Measurements from ENCODE around the gene CUBN. TPM values are rescaled to one million over a fixed set of nuclear protein-coding genes. Genes with fewer than 3 reads are reported as not detected.

Gene CUBN
- total RNA-seq, 1 donor from 2014 or later, result 0.32 TPM

GRCh38 chr10:17028798-17029197, 100.8 kb downstream of the CUBN start:
- no peak overlapping the region for H3K27ac Mint-ChIP-seq (ENCODE audit: unreplicated experiment)
- peaks cover 5% of the 10 kb centered on the region for H3K4me1 Mint-ChIP-seq (ENCODE audit: low read depth, unreplicated experiment)
- H3K9me3 Mint-ChIP-seq (ENCODE audit: unreplicated experiment), result no peaks in the 10 kb centered on the region
- TF ChIP-seq, protein P1, sequence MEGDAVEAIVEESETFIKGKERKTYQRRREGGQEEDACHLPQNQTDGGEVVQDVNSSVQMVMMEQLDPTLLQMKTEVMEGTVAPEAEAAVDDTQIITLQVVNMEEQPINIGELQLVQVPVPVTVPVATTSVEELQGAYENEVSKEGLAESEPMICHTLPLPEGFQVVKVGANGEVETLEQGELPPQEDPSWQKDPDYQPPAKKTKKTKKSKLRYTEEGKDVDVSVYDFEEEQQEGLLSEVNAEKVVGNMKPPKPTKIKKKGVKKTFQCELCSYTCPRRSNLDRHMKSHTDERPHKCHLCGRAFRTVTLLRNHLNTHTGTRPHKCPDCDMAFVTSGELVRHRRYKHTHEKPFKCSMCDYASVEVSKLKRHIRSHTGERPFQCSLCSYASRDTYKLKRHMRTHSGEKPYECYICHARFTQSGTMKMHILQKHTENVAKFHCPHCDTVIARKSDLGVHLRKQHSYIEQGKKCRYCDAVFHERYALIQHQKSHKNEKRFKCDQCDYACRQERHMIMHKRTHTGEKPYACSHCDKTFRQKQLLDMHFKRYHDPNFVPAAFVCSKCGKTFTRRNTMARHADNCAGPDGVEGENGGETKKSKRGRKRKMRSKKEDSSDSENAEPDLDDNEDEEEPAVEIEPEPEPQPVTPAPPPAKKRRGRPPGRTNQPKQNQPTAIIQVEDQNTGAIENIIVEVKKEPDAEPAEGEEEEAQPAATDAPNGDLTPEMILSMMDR (IDR thresholded peaks at IDR 0.05; ENCODE audit: partially characterized antibody, unreplicated experiment), result no peak
- H3K27me3 Mint-ChIP-seq (ENCODE audit: unreplicated experiment), result no peaks in the 10 kb centered on the region
- no peaks in the 10 kb centered on the region for H3K36me3 Mint-ChIP-seq (ENCODE audit: unreplicated experiment)
- DNase-seq, result no peak
- no peak overlapping the region for H3K4me3 Mint-ChIP-seq (ENCODE audit: unreplicated experiment)

DNA sequence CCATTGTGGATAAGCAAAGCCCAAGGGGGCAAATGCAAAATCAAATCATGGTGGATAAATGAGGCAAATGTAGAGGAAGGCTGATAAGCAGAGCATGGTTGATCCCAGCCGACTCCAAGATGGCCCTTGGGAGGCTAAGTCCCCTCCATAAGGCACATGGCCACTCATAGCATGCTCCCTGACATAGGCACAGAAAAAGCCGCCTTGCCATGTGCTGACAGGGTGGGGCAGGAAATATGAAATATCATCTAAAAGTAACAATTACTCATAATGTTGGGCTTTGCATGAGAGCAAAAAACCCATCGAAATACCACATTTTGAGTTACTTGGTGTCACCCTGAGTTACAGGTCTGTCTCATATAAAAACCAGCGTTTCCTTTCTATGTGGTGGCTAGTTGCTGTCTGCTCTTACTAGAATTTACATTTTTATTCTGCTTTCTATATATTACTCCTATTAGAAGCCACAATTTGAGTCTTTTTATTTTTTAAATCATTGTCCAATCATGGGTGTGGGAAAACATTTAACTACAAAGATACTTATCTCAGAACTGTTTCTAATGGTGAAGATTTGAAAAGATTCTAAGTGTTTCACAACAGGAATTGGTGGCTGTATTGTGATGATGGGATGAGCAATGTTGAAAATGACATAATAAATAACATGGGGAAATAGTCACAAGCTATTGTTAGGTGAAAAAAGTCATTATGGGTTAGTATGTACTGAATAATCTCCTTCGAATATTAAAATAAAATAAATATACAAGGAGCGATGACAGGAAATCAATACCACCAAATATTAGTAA, 102.7 kb downstream of the CUBN start:
- Mint-ChIP-seq H3K4me3 (ENCODE audit: unreplicated experiment) (no peak overlapping the region), H3K4me1 (ENCODE audit: low read depth, unreplicated experiment) (peaks cover 20% of the 10 kb centered on the region), H3K27ac (ENCODE audit: unreplicated experiment) (no peak overlapping the region)

GRCh38 chr10:17025444-17026295, 103.9 kb downstream of the CUBN start:
- no peaks in the 10 kb centered on the region for H3K27me3 Mint-ChIP-seq (ENCODE audit: unreplicated experiment)
- H3K9me3 Mint-ChIP-seq (ENCODE audit: unreplicated experiment), result no peaks in the 10 kb centered on the region
- peaks cover 29% of the 10 kb centered on the region for H3K4me1 Mint-ChIP-seq (ENCODE audit: low read depth, unreplicated experiment)
- H3K36me3 Mint-ChIP-seq (ENCODE audit: unreplicated experiment), result no peaks in the 10 kb centered on the region
- no peak overlapping the region for H3K4me3 Mint-ChIP-seq (ENCODE audit: unreplicated experiment)
- H3K27ac Mint-ChIP-seq (ENCODE audit: unreplicated experiment), result no peak overlapping the region
- no peak for DNase-seq
- TF ChIP-seq, protein P1 (IDR thresholded peaks at IDR 0.05; ENCODE audit: partially characterized antibody, unreplicated experiment), result no peak

More for the DNA sequence above, 102.7 kb downstream of the CUBN start:
- Mint-ChIP-seq H3K27me3 (ENCODE audit: unreplicated experiment) (no peaks in the 10 kb centered on the region), H3K9me3 (ENCODE audit: unreplicated experiment) (no peaks in the 10 kb centered on the region), H3K36me3 (ENCODE audit: unreplicated experiment) (no peaks in the 10 kb centered on the region)
- TF ChIP-seq, protein P1 (IDR thresholded peaks at IDR 0.05; ENCODE audit: partially characterized antibody, unreplicated experiment), result no peak
- DNase-seq, result no peak

- Mint-ChIP-seq H3K4me3 (ENCODE audit: unreplicated experiment) (no peak overlapping the region), H3K4me1 (ENCODE audit: low read depth, unreplicated experiment) (peaks cover 35% of the 10 kb centered on the region), H3K27me3 (ENCODE audit: unreplicated experiment) (no peaks in the 10 kb centered on the region), H3K9me3 (ENCODE audit: unreplicated experiment) (peaks cover under 1% of the 10 kb centered on the region), H3K36me3 (ENCODE audit: unreplicated experiment) (no peaks in the 10 kb centered on the region), H3K27ac (ENCODE audit: unreplicated experiment) (no peak overlapping the region)
- TF ChIP-seq, protein P1 (IDR thresholded peaks at IDR 0.05; ENCODE audit: partially characterized antibody, unreplicated experiment), result no peak
- no peak for DNase-seq
These were observed 105.2 kb downstream of the CUBN start for GRCh38 chr10:17024461-17024860.
